NT2/D1 (cell line): ENCODE results near the gene ERC2.

Experiments
- SUZ12 ChIP-seq: IDR thresholded peaks from 2 replicates; pipeline ENCODE4 v1.6.1; 2011; ENCODE audit not compliant: insufficient read length, insufficient read depth; ENCODE audit errors: extremely low read depth
- YY1 ChIP-seq: IDR thresholded peaks from 2 replicates; pipeline ENCODE4 v1.6.1; 2011; ENCODE audit not compliant: insufficient read length, insufficient read depth
- ZNF274 ChIP-seq: IDR thresholded peaks from 2 replicates; pipeline ENCODE4 v1.6.1; 2011; ENCODE audit warnings: mild to moderate bottlenecking, low read depth, low read length

DNA sequence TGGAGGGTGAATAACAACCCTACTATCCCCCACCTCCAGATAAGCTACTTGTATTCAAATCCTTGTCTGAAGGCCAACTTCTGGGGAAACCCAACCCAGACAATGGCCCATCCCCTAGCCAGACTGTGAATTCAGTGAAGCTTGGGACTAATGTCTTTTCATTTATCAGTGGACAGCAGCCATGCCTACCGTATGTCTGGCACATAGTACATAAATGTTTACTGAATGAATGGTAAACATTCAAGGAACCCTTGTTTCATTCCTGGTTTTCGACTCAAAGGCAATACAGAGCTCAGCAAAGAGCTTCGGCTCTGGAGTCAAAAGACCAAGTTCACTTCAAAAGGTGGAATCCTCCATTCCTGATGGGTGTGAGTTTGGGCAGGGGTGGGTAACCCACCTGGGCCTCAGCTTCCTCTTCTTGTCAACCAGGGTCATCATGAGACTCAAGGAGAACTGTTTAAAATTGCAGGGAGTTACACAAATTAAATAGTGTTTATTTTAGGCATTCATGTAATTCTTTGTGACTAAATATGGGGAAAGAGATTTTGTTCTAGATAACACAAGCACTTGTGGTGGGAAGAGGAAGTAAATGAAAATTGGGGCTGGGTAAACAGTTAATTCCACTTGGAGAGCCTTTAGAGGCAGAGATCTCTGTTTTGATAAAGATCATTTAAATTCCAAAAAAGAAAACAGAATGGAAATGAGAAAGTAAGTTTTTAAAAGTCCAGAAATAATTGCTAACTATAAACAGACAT, 677.5 kb downstream of the ERC2 start:
- TF ChIP-seq YY1 (no peak), SUZ12 (no peak), ZNF274 (no peak)
